Stimulated activated CD4-positive, alpha-beta T cell treated with anti-CD3 and anti-CD28 coated beads, Interleukin-1b, Interleukin-23, amount 100 ng/mL, for 1 hour (primary cell): Measurements from ENCODE around the gene GPR26.
"Not testable (repeated sequence)": the region's sequence is repeated elsewhere in the genome, so short reads cannot be mapped to it uniquely, and the experiment has no call there.

ENCODE experiments used
- DNase-seq, 2 donors: peaks; one replicate each; pipeline ENCODE4 v3.0.0-alpha.2; 2020; ENCODE audit warnings: low read depth in 2 of 2

Gene GPR26

GRCh38 chr10:123715546-123715945 is 49.4 kb downstream of the GPR26 start:
- no peak for DNase-seq

GRCh38 chr10:123717336-123717735 is 51.2 kb downstream of the GPR26 start:
- DNase-seq = no peak

DNA sequence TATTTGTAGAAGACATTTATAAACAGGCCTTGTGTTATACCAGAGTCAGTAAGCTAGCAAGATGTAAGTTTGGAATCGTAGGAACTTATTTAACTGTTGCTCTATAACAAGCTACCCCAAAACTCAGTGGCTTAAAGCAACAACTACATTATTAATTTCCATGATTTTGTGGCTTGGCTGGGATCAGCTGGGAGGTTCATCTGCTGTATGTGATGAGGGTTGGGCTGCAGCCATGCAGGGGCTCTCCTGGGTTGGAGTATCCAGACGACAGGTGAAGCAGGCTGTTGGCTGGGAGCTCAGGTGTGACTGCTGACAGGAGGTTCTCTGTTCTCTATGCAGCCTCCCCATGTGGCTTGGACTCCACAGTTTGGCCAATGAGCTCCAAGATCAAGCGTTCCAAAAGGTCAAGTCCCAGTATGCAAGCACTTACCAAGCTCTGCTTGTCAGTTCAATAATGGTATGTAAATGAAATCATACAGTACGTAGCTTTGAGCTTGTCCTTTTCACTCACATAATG is 52.4 kb downstream of the GPR26 start:
- DNase-seq = no peak

DNA sequence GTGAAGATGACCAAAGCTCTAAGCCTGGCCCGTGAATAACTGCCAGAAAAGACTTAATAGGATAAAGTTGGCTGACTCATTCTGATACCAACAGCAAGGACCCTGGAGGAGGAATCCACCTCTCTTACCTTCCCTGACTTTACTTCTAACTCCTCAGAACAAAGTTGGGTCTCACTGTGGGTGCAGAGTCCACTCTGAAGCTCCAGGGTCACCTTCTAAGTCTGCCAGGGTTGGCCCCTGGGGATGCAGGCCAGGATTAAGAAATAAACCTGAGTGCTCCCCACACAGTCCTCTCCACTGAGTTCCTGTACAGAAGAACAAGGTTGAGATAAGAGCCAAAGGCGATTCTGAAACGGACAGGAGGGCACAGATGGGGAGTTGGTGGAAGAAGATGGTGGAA is 54.4 kb downstream of the GPR26 start:
- DNase-seq = no peak

DNA sequence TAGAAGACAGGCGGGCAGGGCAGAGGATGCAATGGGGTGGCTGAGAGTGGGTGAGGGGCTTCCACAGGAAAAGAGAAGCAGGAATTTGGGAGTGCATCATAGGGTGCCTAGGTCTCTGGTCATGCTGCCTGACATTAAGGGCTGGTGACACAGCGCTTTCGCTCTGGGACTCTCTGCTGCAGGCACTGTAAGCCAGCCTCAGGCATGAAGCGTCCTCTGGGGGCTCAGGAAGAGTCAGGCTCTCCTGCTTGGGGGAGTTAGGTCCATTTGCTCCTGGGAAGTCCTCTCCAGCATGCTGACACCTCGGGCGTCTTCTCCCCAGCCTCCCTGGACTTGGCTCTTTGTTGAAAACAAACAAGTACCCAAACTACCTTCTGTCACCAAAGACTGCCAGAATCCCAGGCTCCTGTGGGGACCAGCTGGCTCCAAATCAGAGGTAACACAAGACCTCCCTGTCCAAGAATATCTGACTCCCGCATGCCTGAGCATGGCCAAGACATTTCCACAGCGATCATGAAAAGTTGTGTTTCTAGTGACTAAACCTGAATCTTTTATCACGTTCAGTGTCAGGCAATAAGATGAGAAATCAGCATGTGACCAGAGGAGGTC is 55.4 kb downstream of the GPR26 start:
- no peak for DNase-seq

GRCh38 chr10:123722351-123722750 is 56.2 kb downstream of the GPR26 start:
- no peak for DNase-seq

DNA sequence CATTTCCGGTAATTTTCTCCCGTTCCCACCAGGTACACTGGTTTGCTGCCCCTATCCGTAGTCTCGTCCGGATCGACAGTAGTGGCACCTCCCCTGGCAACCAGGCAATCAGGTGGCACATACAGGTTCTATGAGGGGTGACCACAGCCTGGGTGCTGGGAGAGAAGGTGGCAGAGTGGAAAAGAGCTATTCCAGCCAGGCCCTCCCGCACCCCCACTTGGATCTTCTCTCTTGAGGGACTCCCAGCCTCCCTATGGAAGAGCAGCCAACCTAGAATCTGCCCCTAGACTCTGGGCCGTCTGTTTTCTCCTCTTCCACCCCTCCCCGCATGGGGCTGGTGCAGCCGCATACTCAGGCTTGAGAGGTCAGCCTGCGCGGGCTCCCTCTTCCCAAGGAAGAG is 58.6 kb downstream of the GPR26 start:
- DNase-seq = no peak

GRCh38 chr10:123726381-123726780 is 60.2 kb downstream of the GPR26 start:
- DNase-seq = no peak

GRCh38 chr10:123726836-123727235 is 60.7 kb downstream of the GPR26 start:
- no peak for DNase-seq

- no peak for DNase-seq
Observed at GRCh38 chr10:123729523-123729922, 63.4 kb downstream of the GPR26 start.

- DNase-seq = not testable (repeated sequence)
Observed at GRCh38 chr10:123736917-123737316, 70.8 kb downstream of the GPR26 start.

DNA sequence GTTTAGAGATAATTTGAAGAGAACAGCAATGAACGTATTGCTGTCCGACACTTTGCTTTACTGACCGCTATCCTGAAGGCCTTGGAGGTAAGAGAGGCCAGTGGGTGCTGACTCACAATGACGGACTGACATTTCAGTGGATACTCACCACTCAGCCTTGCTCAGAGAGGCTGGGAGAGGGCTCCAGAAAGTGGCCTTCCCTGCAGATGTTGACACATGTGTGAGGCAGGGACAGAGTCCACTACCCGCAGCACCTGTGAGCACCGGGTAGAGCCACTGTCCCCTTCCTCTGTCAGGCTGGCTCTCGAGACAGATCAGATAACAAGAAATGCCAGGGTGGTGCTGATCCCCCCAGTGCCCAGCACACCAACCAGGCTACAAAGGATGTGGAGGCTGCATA is 75.0 kb downstream of the GPR26 start:
- no peak for DNase-seq

GRCh38 chr10:123741711-123742110 is 75.6 kb downstream of the GPR26 start:
- no peak for DNase-seq

- DNase-seq = no peak
Observed at GRCh38 chr10:123742751-123743440, 76.7 kb downstream of the GPR26 start.

- DNase-seq = no peak
Observed at GRCh38 chr10:123743441-123744223, 77.5 kb downstream of the GPR26 start.

DNA sequence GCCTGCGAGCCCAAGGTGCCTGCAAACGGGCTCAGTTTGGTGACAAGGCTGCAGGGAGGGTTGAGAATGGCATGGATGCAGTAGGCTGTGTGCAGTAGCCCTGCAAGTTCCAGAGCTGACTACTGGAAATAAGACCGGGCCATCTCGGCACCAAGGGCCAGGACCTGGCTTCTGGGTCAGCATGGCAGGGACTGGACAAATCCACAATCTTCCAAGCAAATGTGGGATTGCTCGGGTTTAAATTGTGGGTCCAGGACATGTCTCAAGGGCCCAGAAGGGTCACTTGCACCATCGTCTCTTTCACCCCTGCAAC is 78.0 kb downstream of the GPR26 start:
- DNase-seq = no peak
